Epithelial cell of proximal tubule (primary cell): ENCODE measurements around the gene ITGB3. TPM values are rescaled to one million over a fixed set of nuclear protein-coding genes. Genes with fewer than 3 reads are reported as not detected.

Source experiments
- DNase-seq: peaks from one replicate; pipeline ENCODE4 v3.0.0-alpha.2; 2011; ENCODE audit warnings: low read depth
- H3K4me3 ChIP-seq: 2 replicates; pipeline ENCODE4 v1.5.1; 2011; ENCODE audit warnings: low read depth, mild to moderate bottlenecking, low read length
- total RNA-seq: library from RNA; depleted of rRNA; stranded (reverse); fragments of >200 nt; gene quantifications from 2 replicates; pipeline ENCODE4 v1.2.3, GENCODE V29; 2015
- TF ChIP-seq, protein P1 (sequence below): conservative IDR thresholded peaks from 2 replicates; pipeline ENCODE4 v1.5.1; 2012; ENCODE audit warnings: low read depth, mild to moderate bottlenecking, low read length

The ITGB3 gene
- total RNA-seq, 1 donor from 2014 or later, result 181 TPM

DNA sequence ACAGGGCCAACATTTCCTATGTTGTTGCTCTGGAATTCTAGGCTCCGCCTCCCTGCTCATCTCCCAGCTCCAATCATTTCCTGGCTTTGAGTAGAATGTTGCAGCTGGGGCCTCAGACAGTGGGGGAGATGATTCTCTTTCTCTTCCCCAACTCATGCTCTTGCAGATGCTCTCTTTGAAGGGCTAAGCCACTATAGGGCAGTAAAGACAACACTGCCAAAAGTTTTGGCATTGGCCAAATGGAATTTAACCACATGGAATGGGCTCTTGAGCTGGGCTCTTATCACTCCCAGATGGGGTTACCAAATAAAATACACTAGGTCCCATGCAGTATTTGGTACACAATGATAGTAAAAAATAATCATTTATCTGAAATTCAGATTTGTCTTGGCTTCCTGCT, 50.6 kb downstream of the ITGB3 start:
- TF ChIP-seq, protein P1, sequence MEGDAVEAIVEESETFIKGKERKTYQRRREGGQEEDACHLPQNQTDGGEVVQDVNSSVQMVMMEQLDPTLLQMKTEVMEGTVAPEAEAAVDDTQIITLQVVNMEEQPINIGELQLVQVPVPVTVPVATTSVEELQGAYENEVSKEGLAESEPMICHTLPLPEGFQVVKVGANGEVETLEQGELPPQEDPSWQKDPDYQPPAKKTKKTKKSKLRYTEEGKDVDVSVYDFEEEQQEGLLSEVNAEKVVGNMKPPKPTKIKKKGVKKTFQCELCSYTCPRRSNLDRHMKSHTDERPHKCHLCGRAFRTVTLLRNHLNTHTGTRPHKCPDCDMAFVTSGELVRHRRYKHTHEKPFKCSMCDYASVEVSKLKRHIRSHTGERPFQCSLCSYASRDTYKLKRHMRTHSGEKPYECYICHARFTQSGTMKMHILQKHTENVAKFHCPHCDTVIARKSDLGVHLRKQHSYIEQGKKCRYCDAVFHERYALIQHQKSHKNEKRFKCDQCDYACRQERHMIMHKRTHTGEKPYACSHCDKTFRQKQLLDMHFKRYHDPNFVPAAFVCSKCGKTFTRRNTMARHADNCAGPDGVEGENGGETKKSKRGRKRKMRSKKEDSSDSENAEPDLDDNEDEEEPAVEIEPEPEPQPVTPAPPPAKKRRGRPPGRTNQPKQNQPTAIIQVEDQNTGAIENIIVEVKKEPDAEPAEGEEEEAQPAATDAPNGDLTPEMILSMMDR, result no peak
- DNase-seq, result no peak
- H3K4me3 ChIP-seq, result no peak overlapping the region

DNA sequence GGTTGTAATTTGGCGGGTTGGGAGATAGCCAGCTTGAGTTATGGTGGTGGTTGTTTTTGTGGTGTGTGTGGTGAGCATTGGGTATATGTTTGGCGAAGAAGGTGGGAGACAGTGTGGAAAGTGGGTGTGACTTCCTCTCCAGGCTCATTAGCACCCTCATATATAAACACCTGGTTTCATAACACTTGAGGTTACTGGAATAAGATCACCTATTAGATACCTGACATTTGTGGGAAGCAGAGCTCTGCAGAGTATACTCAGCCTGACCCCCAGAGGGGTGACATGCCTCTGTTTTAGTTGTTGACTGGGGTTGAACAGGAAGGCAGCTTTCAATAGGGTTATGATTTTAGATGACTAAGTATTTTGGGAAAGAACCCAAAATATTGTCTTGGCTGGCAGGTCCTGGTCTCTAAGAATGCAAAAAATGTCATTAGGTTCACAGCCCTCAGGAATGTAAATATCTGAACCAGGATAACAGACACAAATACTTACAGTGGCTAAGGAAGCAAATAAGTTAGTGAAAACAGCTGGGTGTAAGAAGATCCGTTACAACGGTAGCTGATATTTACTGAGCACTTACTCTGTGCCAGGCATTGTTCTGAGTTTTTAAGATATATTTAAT, 51.8 kb downstream of the ITGB3 start:
- no peak overlapping the region for H3K4me3 ChIP-seq
- DNase-seq, result peak; percentile 78
- TF ChIP-seq, protein P1, result no peak

GRCh38 chr17:47310186-47310733, 56.6 kb downstream of the ITGB3 start:
- H3K4me3 ChIP-seq, result no peak overlapping the region
- no peak for DNase-seq
- TF ChIP-seq, protein P1, result no peak

- no peak overlapping the region for H3K4me3 ChIP-seq
- DNase-seq, result no peak
- TF ChIP-seq, protein P1, result no peak
Measured at GRCh38 chr17:47311420-47311819, 57.8 kb downstream of the ITGB3 start.

DNA sequence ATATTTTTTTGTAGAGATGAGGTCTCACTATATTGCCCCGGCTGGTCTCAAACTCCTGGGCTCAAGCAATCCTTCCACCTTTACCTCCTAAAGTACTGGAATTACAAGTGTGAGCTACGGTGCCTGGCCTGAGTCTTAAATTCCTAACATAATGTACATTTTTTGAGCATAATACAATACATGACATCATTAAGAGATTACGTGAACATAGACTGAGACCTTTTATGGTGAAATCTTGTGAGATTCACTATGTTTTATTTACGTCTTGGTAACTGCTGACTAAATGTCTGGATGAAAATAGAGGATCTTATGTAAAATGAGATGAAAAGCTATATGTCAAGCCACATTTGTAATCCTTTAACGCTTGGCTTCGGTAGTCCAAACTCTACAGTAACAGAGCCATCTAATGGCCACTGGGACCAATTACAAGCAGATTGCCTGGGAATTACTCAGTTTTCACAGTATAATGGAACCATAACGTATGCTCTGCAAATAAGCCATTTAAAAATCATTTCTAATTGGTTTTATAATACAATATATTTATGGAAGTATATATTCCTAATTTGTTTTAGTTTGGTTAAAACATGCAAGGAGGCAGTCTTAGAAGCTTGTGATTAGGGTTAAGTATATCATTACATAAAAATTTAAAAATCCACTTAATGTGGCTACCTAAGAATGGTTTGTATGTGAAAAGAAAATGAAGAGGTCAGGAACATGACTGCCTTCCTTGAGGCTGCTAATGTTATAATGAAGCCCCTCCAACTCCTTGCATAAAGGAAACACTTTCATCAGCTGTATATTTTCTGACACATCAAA, 62.0 kb downstream of the ITGB3 start:
- TF ChIP-seq, protein P1, result peak; percentile 68
- no peak for DNase-seq
- no peak overlapping the region for H3K4me3 ChIP-seq

DNA sequence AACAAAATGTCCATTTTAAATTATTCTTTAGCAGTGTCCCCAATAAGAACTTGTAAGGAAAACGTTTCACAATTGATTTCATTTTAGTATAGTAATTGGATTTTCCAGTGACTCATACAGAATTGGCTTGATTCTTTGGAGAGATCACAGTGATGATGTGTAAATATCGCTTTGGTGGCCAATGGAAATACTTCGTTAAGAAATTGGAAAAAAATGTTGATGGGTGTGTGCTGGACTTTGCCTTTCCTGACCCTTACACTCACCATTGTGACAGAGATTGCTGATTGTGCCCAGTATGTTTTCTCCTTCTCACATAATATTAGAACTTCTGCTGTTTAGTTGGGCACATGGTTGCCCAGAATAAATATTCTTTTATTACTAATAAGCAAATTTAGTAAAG, 62.7 kb downstream of the ITGB3 start:
- TF ChIP-seq, protein P1, result no peak
- DNase-seq, result no peak
- no peak overlapping the region for H3K4me3 ChIP-seq
